Neural cell (in vitro differentiated cells): ENCODE results near the gene LDLR. TPM values are rescaled to one million over a fixed set of nuclear protein-coding genes. Genes with fewer than 3 reads are reported as not detected.
"Not testable (repeated sequence)": the region's sequence is repeated elsewhere in the genome, so short reads cannot be mapped to it uniquely, and the experiment has no call there.

Experiments used
- H2AFZ ChIP-seq: fragments of 200-600, 300-800 bp; sonication (generic), shearing (Covaris generic); 2 replicates; pipeline ENCODE4 v1.6.0; 2014; ENCODE audit warnings: low read depth, mild to moderate bottlenecking, antibody characterized with exemption, low read length, moderate library complexity
- H3F3A ChIP-seq: fragments of 200-600 bp; shearing (Covaris generic); 2 replicates; pipeline ENCODE4 v1.6.1; 2016; ENCODE audit warnings: mild to moderate bottlenecking, moderate library complexity, mixed read lengths, antibody characterized with exemption, low read length; ENCODE audit not compliant: insufficient read depth, poor library complexity, severe bottlenecking
- H3K27ac ChIP-seq: fragments of 200-600, 300-800 bp; sonication (generic), shearing (Covaris generic); 2 replicates; pipeline ENCODE4 v1.5.1; 2014; ENCODE audit warnings: mild to moderate bottlenecking, low read length, moderate library complexity
- H3K27me3 ChIP-seq: fragments of 300-800, 200-600 bp; sonication (generic), shearing (Covaris generic); 2 replicates; pipeline ENCODE4 v1.6.0; 2014; ENCODE audit warnings: mild to moderate bottlenecking, low read depth, low read length, moderate library complexity; ENCODE audit not compliant: insufficient read depth
- H3K36me3 ChIP-seq: fragments of 300-800, 200-600 bp; sonication (generic), shearing (Covaris generic); 2 replicates; pipeline ENCODE4 v1.5.1; 2014; ENCODE audit warnings: mild to moderate bottlenecking, antibody characterized with exemption, low read length, moderate library complexity; ENCODE audit not compliant: insufficient read depth
- H3K4me2 ChIP-seq: fragments of 300-800, 200-600 bp; sonication (generic), shearing (Covaris generic); 2 replicates; pipeline ENCODE4 v1.6.0; 2014; ENCODE audit warnings: mild to moderate bottlenecking, low read length
- H3K4me3 ChIP-seq: fragments of 300-800, 200-600 bp; sonication (generic), shearing (Covaris generic); 2 replicates; pipeline ENCODE4 v1.5.1; 2014; ENCODE audit warnings: mild to moderate bottlenecking, low read length, moderate library complexity
- H3K79me2 ChIP-seq: fragments of 200-600 bp; shearing (Covaris generic); replicated peaks from 2 replicates; pipeline ENCODE4 v1.6.0; 2014; ENCODE audit warnings: mild to moderate bottlenecking, low read length, moderate library complexity; ENCODE audit not compliant: insufficient read depth
- H3K9ac ChIP-seq: fragments of 300-800, 200-600 bp; sonication (generic), shearing (Covaris generic); 2 replicates; pipeline ENCODE4 v1.6.1; 2016; ENCODE audit warnings: mild to moderate bottlenecking, low read length, mixed read lengths
- H3K9me2 ChIP-seq: fragments of 200-600 bp; shearing (Covaris generic); 2 replicates; pipeline ENCODE4 v1.6.1; 2016; ENCODE audit warnings: mild to moderate bottlenecking, low read length, mixed read lengths; ENCODE audit not compliant: insufficient read depth
- H3K9me3 ChIP-seq: fragments of 200-600, 300-800 bp; sonication (generic), shearing (Covaris generic); 2 replicates; pipeline ENCODE4 v1.6.1; 2016; ENCODE audit warnings: mild to moderate bottlenecking, mixed run types, low read length, moderate library complexity, mixed read lengths
- H4K20me1 ChIP-seq: fragments of 200-600 bp; shearing (Covaris generic); 2 replicates; pipeline ENCODE4 v1.6.1; 2016; ENCODE audit warnings: mild to moderate bottlenecking, mixed run types; ENCODE audit not compliant: insufficient read depth
- CTCF ChIP-seq: fragments of 450-650 bp; IDR thresholded peaks from 2 replicates; pipeline ENCODE4 v1.5.1; 2014; ENCODE audit warnings: antibody characterized with exemption, mild to moderate bottlenecking, moderate library complexity; ENCODE audit not compliant: poor library complexity, severe bottlenecking
- EP300 ChIP-seq: fragments of 450-650 bp; conservative IDR thresholded peaks from 2 replicates; pipeline ENCODE4 v1.6.1; 2014; ENCODE audit warnings: antibody characterized with exemption, mild to moderate bottlenecking, moderate library complexity; ENCODE audit not compliant: poor library complexity, severe bottlenecking
- EZH2 ChIP-seq: fragments of 200-600, 300-800 bp; shearing (Covaris generic), sonication (generic); IDR thresholded peaks from 2 replicates; pipeline ENCODE4 v1.6.1; 2014; ENCODE audit warnings: antibody characterized with exemption, low read length, borderline replicate concordance, mild to moderate bottlenecking; ENCODE audit not compliant: insufficient read depth, poor library complexity, severe bottlenecking
- MXI1 ChIP-seq: fragments of 450-650 bp; conservative IDR thresholded peaks from 2 replicates; pipeline ENCODE4 v1.6.1; 2014; ENCODE audit warnings: antibody characterized with exemption, mild to moderate bottlenecking; ENCODE audit not compliant: poor library complexity, severe bottlenecking
- POLR2AphosphoS5 ChIP-seq: IDR thresholded peaks from 2 replicates; pipeline ENCODE4 v1.6.1; 2012
- RAD21 ChIP-seq: fragments of 450-650 bp; conservative IDR thresholded peaks from 2 replicates; pipeline ENCODE4 v1.6.1; 2014; ENCODE audit warnings: antibody characterized with exemption, mild to moderate bottlenecking, moderate library complexity
- REST ChIP-seq: IDR thresholded peaks from 2 replicates; pipeline ENCODE4 v1.6.1; 2012; ENCODE audit warnings: borderline replicate concordance
- SMC3 ChIP-seq: fragments of 450-650 bp; conservative IDR thresholded peaks from 2 replicates; pipeline ENCODE4 v1.6.1; 2014; ENCODE audit warnings: antibody characterized with exemption, mild to moderate bottlenecking, moderate library complexity; ENCODE audit not compliant: poor library complexity
- TAF1 ChIP-seq: IDR thresholded peaks from 2 replicates; pipeline ENCODE4 v1.6.1; 2012; ENCODE audit warnings: low read depth
- polyA plus RNA-seq: library from polyadenylated mRNA; depleted of rRNA; stranded (reverse); fragments of >200 nt; gene quantifications from 2 replicates; pipeline ENCODE4 v1.2.3, GENCODE V29; 2014

The LDLR gene
- polyA plus RNA-seq, 1 donor from 2014 or later = 23.2 TPM

- TF ChIP-seq EP300 = no peak
Measured at GRCh38 chr19:11175920-11176319, 86.7 kb downstream of the LDLR start.

GRCh38 chr19:11176466-11177193, 87.4 kb downstream of the LDLR start:
- Histone ChIP-seq H3K9ac (no peak overlapping the region), H2AFZ (no peak overlapping the region), H3K4me3 (no peak overlapping the region), H3F3A (no peaks in the 10 kb centered on the region), H3K36me3 (no peaks in the 10 kb centered on the region), H3K9me3 (no peaks in the 10 kb centered on the region), H3K9me2 (no peaks in the 10 kb centered on the region), H4K20me1 (no peaks in the 10 kb centered on the region), H3K4me2 (no peak overlapping the region), H3K27ac (no peak overlapping the region), H3K79me2 (no peaks in the 10 kb centered on the region), H3K27me3 (no peaks in the 10 kb centered on the region)
- TF ChIP-seq REST (no peak), SMC3 (no peak), TAF1 (no peak), POLR2AphosphoS5 (no peak), EP300 (no peak), RAD21 (no peak), EZH2 (no peak)

More at GRCh38 chr19:11175920-11176319, 86.7 kb downstream of the LDLR start:
- Histone ChIP-seq H3F3A (no peaks in the 10 kb centered on the region), H2AFZ (no peak overlapping the region), H4K20me1 (no peaks in the 10 kb centered on the region), H3K4me2 (no peak overlapping the region), H3K79me2 (no peaks in the 10 kb centered on the region), H3K4me3 (no peak overlapping the region), H3K9me2 (no peaks in the 10 kb centered on the region), H3K36me3 (no peaks in the 10 kb centered on the region), H3K27ac (no peak overlapping the region), H3K9me3 (no peaks in the 10 kb centered on the region), H3K9ac (no peak overlapping the region), H3K27me3 (no peaks in the 10 kb centered on the region)

GRCh38 chr19:11177592-11177991, 88.3 kb downstream of the LDLR start:
- H3K36me3 ChIP-seq = no peaks in the 10 kb centered on the region
- H3K27ac ChIP-seq = no peak overlapping the region
- H3K4me3 ChIP-seq = no peak overlapping the region
- no peaks in the 10 kb centered on the region for H4K20me1 ChIP-seq
- H3K79me2 ChIP-seq = no peaks in the 10 kb centered on the region
- no peaks in the 10 kb centered on the region for H3F3A ChIP-seq
- H3K4me2 ChIP-seq = no peak overlapping the region
- TF ChIP-seq SMC3 = no peak
- no peak for TF ChIP-seq POLR2AphosphoS5
- TF ChIP-seq TAF1 = no peak
- TF ChIP-seq RAD21 = no peak
- no peak for TF ChIP-seq MXI1
- no peak for TF ChIP-seq REST
- TF ChIP-seq CTCF = no peak
- TF ChIP-seq EP300 = no peak
- no peak for TF ChIP-seq EZH2
- no peaks in the 10 kb centered on the region for H3K9me2 ChIP-seq
- H3K27me3 ChIP-seq = no peaks in the 10 kb centered on the region
- no peak overlapping the region for H2AFZ ChIP-seq
- H3K9me3 ChIP-seq = no peaks in the 10 kb centered on the region
- H3K9ac ChIP-seq = no peak overlapping the region

GRCh38 chr19:11179145-11179465, 89.8 kb downstream of the LDLR start:
- H3K36me3 ChIP-seq, H3K79me2 ChIP-seq, H4K20me1 ChIP-seq, H3K27ac ChIP-seq, H3K27me3 ChIP-seq, H3F3A ChIP-seq, H2AFZ ChIP-seq, H3K9me2 ChIP-seq, H3K4me3 ChIP-seq, H3K9me3 ChIP-seq, H3K9ac ChIP-seq, H3K4me2 ChIP-seq: not testable (repeated sequence)
